HG03045 (cell line): ENCODE measurements around the gene PDE6A.
"Not testable (repeated sequence)": the region's sequence is repeated elsewhere in the genome, so short reads cannot be mapped to it uniquely, and the experiment has no call there.

Experiments used
- ATAC-seq: cut with Tn5 transposase; IDR thresholded peaks from one replicate; pipeline ENCODE4 v1.9.1; 2021; ENCODE audit warnings: mild to moderate bottlenecking, moderate library complexity; ENCODE audit not compliant: unreplicated experiment

Gene PDE6A

DNA sequence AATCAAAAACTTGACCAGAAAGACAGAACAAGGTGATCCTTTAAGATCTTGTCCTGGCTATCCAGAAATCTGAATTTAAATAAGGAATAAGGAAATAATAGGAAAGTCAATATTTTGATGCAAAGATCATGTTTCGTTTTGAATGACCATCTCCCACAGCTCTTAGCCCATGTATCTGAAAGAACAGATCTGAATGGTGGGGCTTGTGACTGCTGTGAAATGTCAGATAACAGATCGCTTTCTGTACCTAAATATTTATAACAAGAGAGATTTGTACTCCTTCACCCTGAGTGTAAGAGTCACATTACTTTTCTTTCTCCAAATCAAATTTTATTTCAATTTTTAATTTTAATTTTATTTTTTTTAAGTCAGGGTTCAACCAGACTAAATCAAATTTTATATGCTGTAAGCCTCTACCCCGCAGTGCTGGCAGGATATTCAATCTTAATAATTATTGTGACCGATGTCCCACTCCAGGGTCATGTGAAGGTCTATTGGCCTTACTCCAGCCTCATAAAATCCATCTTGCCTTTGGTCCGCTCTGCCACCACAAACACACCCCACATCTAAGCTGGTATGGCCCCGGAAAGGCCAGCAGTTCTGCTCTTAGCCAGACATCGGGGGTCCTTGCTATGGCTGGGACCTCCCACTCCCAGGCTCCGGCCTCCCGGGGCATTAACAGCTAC lies 9.0 kb upstream of the PDE6A start:
- no peak for ATAC-seq

DNA sequence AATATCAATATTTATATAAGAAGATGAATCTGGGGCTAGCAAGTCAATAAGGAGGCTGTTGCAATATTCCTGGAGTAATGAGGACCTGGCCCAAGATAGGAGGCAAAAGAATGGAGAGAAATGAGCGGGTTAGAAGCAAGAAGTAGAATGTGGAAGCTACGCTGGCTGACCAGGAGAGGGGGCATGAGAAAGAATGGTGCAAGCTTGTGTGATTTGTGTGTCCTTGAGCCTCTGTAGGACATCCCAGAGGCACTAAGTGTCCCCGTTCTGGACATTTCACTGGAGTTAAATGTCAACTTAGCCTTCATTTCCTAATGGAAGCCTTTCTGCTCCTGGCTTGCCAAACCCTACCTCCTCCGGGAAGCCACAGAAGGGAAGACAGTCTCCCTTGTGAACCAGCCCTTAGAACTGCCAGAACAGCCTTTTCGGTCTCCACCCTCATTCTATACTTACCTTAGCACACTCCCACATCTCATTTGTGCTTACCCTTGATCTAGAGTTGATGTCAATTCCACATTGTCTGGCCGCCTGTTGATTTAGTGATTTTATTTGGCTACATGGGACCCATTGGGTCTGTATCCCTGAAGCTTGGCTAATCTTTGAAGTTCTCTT lies 6.7 kb upstream of the PDE6A start:
- no peak for ATAC-seq

DNA sequence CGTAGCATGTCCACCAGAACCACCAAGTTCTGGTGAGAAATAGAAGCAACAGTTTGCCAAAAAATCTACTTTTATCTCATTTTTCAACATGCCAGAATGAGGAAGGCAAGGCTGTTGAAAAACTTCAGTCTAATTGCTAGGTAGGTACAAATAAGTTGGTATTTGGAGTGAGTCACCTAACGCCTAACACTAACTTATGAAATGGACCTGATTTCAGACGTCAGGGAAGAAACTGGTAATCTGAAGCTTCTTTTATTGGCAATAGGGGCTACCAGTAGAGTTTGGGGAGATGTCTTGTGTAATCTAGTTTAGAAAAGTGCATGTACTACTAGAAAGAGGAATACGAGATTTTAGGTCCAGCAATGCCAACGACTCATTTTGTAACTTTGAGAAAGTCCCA lies 4.4 kb upstream of the PDE6A start:
- ATAC-seq = no peak

DNA sequence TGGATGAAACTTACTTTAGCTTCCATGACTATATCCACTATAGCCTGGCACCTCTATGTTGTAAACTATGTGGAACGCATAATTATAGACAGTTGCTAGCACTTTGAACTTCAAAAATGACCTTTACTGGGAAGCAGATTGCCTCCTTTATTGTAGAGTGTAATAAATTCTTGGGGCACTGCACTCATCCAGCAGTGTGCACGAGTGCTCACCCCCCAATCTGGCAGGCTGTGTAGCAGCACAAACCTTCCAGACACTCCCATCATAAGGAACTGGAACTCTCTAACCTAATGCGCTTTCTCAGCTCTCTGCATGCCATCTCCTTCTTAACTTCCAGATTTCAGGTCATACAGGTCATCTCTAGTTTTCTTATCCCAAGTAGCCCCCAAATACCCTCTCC lies 1.5 kb upstream of the PDE6A start:
- no peak for ATAC-seq

DNA sequence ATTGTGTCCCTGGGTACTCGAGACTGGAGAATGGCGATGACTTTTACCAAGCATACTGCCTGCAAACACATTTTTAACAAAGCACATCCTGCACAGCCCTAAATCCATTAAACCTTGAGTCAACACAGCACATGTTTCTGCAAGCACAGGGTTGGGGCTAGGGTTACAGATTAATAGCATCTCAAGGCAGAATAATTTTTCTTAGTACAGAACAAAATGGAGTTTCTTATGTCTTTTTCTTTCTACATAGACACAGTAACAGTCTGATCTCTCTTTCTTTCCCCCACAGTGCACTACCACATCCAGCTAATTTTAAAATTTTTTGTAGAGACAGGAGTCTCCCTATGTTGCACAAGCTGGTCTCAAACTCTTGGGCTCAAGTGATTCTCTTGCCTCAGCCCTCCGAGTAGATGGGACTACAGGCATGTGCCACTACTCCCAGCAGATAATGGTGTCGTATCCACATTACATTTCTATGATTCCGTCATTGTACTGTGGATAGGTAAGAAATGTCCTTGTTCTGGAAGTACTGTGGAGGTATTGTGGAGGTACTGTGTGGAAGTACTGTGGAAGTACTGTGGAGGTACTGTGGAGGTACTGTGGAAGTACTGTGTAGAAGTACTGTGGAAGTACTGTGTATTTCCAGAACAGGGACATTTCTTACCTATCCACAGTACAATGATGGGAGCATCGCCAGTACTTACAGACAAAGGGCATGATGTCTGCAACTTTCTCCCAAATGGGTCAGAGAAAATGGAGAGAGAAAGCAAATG lies 1.2 kb downstream of the PDE6A start:
- ATAC-seq = not testable (repeated sequence)

DNA sequence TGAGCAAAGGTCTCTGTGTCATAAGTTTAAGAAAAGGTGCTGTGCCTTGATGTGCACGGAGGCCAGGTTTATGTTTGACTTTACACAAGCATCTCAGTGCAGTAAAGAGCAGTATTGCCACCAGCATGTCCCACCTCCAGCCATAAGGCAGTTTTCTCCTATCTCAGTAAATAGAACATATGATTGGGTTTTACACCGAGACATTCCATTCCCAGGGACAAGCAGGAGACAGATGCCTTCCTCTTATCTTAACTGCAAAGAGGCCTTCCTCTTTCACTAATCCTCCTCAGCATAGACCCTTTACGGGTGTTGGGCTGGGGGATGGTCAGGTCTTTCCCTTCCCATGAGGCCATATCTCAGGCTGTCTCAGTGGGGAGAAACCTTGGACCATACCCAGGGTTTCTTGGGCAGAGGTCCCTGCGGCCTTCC lies 1.8 kb downstream of the PDE6A start:
- not testable (repeated sequence) for ATAC-seq

DNA sequence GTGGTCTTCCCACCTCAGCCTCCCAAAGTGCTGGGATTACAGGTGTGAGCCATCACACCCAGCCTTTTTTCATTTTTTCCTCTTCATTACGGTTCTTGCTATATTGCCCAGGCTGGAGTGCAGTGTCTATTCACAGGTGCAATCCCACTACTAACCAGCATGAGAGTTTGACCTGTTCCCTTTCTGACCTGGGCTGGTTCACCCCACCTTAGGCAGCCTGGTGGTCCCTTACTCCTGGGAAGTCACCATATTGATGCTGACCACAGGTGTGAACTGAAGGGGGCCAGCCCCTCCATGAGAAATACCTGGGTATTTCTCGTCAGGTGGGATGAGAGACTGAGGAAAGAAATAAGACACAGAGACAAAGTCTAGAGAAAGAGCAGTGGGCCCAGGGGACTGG lies 2.4 kb downstream of the PDE6A start:
- ATAC-seq = no peak

DNA sequence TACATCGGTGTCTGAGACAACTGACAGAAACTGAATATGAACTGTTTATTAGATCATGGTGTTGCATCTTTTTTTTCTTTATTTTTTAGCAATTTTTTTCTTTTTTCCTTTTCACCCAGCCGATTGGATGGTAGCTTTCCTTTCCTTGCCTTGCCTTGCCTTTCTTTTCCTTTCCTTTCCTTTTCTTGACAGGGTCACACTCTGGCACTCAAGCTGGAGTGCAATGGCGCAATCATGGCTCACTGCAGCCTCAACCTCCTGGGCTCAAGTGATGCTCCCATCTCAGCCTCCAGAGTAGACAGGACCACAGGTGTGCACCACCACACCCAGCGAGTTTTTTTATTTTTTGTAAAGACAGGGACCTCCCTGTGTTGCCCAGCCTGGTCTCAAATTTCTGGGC lies 2.8 kb downstream of the PDE6A start:
- ATAC-seq = no peak

DNA sequence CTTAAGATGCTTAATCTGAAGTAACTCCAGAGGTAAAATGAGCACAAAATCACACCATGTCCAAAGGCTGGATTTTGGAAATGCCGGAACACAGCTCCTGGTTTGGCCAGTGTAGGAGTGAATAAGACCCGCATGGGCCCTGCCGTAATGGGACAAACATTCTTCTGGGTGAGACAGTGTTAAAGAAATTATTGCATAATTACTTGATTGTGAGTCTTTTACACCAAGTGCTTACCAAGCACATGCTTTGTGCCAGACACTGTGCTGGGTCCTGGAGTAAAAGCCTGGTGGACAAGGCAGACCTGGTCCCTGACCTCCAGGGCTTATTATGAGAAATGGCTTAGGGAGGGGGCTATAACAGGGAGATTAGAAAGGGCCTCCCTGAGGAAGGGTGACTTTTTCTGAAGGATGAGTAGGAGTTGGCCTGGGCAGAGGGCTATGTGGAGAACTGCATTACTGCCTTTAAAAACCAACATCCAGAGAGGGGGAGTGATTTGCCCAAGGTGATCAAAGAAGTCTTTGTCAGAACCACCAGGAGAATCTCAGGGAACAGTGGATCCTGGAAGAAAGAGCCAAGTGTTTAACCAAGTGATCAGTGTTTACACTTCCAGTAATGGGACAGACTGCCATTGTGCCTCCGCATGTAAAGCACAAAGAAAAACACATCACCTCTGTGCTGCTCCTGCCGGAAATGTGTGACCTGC lies 3.5 kb downstream of the PDE6A start:
- ATAC-seq = no peak

DNA sequence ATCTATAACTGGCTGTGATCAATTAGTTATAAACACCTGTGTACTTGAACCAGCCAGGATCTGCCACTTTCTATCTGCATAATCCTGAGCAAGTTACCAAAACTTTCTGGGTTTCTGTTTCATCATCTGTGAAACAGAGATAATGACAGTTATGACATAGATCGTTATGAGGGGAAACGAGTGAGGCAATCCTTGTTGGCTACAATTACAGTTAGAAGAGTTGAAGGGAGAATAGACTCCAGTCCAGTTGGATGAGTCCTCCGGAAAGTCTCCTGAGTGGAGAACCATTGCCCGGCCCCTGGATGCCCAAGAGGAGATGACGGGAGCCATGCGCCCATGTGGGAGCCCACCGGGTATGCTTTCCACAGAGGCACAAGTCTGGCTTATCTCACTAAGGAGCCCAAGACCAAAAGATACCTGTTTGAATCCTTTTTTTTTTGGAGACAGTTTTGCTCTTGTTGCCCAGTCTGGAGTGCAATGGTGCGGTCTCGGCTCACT lies 4.5 kb downstream of the PDE6A start:
- ATAC-seq = peak; percentile 70

DNA sequence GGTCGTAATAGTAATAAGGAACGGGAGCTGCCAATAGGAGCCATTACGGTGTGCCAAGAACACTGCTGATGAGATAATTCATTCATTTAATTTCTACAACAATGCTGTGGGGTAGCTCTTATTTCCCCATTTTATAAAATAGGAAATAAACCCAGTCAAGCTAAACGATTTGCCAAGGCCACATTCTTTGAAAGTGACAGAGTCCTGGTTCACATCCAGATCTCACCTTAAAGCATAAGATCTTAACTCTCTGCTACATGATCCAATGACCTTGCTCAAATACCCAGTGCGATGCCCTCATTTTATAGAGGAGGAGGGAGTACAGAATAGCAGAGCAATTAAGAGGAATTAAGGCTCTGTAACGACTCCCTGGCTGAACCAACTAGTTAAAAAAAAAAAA lies 5.0 kb downstream of the PDE6A start:
- no peak for ATAC-seq

DNA sequence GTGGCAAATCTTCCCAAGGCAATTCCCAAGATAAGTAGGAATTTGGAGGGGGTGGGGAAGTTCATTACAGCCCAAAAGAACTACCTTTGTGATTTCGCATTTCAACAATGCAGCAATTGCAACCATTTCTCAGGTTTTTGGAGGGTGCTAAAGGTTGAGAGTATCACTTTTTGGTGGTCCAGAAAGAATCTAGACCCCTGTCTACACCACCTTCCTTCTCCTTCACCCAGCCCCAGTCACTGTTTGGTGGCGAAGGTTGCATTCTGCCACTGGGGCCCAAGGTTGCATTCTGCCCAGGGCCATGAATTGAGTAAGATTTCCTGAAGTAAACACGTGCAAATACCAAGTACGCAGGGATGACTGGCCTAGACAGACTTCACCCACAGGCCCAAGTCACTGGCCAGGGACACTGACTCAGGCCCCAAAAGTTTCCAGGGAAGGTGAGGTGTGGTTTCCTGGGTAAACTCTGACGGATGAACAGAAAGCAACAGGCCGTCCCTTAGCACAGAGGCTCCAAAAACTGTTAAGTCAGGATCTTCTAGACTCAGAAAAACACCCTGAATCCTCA lies 5.7 kb downstream of the PDE6A start:
- ATAC-seq = no peak

DNA sequence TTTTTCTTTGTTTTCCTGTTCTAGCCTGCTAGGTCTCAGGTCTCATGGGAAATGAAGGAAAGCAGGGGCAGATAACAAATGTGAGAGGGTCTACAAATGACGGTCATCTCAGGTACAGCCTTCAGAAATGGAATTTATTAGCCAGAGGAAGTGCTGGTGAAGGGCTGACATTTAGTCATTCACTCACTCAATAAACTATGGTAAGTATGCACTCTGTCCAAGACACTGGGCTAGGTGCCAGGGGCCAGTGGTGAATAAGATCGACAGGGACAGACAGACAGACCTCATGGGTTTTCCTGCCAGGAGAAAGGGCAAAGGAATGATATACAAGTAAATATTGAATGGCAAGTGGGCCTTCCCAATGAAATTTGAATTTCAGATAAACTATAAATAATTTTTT lies 6.3 kb downstream of the PDE6A start:
- ATAC-seq = no peak

DNA sequence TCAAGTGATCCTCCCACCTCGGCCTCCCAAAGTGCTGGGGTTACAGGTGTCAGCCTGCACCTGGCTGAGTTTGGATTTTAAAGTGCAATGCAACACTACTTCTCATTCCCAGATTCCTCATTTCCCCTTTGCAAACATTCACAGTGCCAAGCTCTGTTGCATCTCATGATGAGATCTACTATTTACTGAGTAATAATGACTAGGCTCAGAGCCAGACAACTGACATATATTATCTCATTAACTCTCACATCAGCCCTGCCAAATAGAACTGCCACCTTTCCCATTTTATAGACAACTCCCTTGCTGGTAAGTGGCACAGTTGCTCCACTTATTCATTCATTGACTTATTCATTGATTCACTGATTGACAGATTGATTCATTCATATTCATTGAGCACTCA lies 7.0 kb downstream of the PDE6A start:
- no peak for ATAC-seq

DNA sequence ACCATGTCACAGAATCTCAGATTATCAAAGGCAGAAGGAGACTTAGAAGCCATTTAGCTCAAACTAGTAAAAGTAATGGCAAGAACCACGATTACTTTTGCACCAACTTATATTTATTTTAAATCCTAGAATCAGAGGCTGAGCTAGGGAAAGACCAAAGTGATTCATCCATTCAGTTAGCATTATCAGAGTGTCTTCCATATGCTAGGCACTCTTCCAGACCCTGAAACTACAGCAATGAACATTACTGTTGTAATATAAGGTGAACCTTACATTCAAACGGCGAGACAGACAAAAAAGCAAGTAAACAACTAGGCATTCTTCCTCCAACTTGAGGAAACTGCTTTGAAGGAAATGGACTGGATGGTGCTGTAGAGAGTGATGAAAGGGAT lies 7.9 kb downstream of the PDE6A start:
- ATAC-seq = no peak

DNA sequence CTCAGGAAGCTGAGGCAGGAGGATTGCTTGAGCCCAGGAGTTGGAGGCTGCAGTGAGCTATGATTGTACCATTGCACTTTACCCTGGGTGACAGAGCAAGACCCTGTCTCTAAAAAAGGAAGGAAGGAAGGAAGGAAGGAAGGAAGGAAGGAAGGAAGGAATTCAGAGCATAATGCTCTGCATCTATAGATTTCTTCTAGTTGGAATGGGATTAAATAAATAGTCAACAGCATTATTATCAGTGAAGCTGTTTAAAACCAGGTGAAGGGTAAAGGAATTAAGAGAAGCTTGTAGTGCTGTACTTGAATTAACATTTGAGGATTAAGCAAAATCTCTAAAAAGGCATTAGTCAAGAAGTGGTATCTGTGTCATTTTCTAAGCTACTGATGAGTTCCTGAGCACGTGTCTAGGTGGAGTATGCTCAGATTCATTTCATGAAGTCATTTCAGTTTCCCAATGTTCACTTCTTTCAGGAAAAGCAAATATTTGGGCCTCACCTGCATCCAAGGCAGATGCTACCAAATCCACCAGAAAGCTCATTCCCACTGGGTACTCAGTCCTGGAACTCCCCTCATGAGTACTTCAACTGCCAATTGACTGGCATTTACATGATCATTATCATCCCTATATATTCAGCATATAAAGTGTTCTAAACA lies 8.4 kb downstream of the PDE6A start:
- no peak for ATAC-seq

DNA sequence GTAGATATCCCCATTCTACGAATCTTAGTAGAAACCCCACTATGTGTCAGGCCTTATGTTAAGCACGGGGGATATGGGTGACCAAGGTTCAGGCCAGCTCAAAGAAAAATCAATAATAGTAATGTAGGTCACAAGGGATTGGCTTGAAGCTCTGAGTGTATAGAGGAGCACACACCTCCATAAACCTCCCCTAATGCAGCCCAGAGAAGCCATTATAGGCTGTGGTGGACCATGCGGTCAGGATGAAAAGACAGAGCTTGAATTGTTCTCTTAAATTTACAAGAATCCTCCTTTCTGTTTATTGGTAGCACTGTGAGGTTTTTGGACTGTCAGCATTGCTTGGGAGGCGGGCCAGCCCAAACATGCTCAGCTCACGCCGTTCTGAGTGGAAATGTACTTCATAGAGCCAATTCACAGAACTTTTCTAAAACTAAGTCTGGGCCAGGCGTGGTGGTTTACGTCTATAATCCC lies 9.1 kb downstream of the PDE6A start:
- ATAC-seq = no peak

DNA sequence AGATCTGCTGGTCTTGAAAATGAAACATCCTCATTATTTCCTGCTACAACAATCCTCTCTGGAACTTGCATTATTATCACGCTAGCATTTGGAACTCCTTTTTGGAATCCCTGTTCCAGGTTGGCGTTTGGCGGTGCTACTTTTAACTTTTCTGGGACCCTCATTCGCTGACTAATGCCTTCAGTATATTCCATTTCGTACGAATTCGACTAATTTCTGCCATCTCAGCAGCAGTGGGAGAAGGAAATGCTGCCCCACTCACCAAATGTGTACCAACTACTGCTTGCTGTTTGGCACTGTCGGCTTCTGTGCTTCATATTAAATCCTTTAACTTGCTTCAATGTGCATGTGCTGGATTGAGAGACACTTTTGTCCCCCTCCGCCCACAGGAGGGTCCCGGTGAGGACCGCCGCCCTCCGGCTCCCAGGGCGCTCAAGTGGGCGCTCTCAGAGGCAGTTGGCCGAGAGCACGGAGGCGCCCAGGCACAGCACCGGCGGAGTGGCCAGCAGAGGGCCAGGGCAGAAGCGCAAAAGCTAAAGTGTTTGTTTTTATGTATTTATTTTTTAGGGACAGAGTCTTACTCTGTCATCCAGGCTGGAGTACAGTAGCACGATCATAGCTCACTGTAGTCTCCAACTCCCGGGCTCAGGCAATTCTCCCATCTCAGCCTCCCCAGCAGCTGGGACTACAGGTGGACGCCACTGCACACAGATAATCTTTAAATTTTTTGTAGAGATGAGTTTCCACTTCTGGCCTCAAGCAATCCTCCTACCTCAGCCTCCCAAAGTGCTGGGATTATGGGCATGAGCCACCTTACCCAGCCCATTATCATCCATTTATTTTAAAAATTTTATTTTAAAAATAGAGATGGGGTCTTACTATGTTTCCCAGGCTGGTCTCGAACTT lies 11.9 kb downstream of the PDE6A start:
- no peak for ATAC-seq

DNA sequence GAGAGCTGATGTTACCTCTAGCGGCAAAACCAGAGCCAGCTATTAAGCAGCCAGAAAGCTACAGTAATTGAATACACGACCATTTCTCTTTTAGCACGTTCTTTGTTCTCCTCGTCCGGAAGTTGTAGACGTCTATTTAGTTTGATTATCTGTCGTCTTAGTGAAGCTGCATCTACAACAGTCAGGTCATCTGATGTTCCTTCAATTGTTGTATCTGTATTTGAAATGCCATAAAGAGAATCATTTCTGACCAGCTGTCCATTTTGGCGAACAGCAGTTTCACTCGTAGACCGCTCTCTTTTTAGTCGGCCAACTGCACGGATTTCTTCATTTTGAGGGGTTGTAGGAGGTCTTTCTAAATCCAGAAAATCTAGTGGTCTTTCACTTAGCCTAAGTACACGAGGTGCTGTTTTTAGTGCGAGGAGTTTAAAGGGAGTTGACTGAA lies 12.6 kb downstream of the PDE6A start:
- no peak for ATAC-seq
